K562 (cell line): ENCODE data around the gene COL8A2. TPM values are rescaled to one million over a fixed set of nuclear protein-coding genes. Genes with fewer than 3 reads are reported as not detected.

ENCODE experiments used
- BRD4 ChIP-seq: fragments of 200-600 bp; sonication (generic); IDR thresholded peaks from 2 replicates; pipeline ENCODE4 v1.6.1; 2017; ENCODE audit warnings: inconsistent platforms
- BRF2 ChIP-seq: IDR thresholded peaks from 3 replicates; pipeline ENCODE4 v1.6.1; 2011; ENCODE audit warnings: borderline replicate concordance, mild to moderate bottlenecking; ENCODE audit not compliant: insufficient read length, insufficient read depth
- COPS2 ChIP-seq: fragments of 450-650 bp; conservative IDR thresholded peaks from 2 replicates; pipeline ENCODE4 v1.6.1; 2016; ENCODE audit warnings: mild to moderate bottlenecking, moderate library complexity
- E2F1 ChIP-seq: sonication (generic); formaldehyde crosslinking; IDR thresholded peaks from 2 replicates; pipeline ENCODE4 v1.8.1; 2023; ENCODE audit warnings: mild to moderate bottlenecking, missing genetic modification reagents, moderate library complexity
- EGR1 ChIP-seq: fragments of 450-650 bp; conservative IDR thresholded peaks from 2 replicates; pipeline ENCODE4 v1.6.1; 2017; ENCODE audit warnings: mild to moderate bottlenecking
- FIP1L1 ChIP-seq: fragments of 200-400 bp; formaldehyde crosslinking; IDR thresholded peaks from 2 replicates; pipeline ENCODE4 v1.6.1; 2018; ENCODE audit warnings: mild to moderate bottlenecking, low read depth, low read length; ENCODE audit not compliant: poor library complexity, severe bottlenecking
- RNF2 ChIP-seq: sonication (generic); IDR thresholded peaks from 2 replicates; pipeline ENCODE4 v1.6.1; 2016
- RUNX1 ChIP-seq: sonication (generic); IDR thresholded peaks from 2 replicates; pipeline ENCODE4 v1.6.1; 2016; ENCODE audit warnings: antibody characterized with exemption, low read depth
- TCF7L2 ChIP-seq: fragments of 150-350 bp; IDR thresholded peaks from 2 replicates; pipeline ENCODE4 v1.6.1; 2016; ENCODE audit warnings: low read depth, mild to moderate bottlenecking, low read length, moderate library complexity
- TFAP4 ChIP-seq: sonication (generic); formaldehyde crosslinking; IDR thresholded peaks from 2 replicates; pipeline ENCODE4 v1.8.0; 2022; ENCODE audit warnings: missing genetic modification reagents, mild to moderate bottlenecking, moderate library complexity, borderline replicate concordance
- ZNF311 ChIP-seq: fragments of 250-450 bp; sonication (Bioruptor Pico); IDR thresholded peaks from 2 replicates; pipeline ENCODE4 v1.4.0; 2020; ENCODE audit warnings: mild to moderate bottlenecking, moderate library complexity
- ZNF780A ChIP-seq: fragments of 250-450 bp; sonication (Bioruptor Pico); IDR thresholded peaks from 2 replicates; pipeline ENCODE4 v1.5.0; 2021; ENCODE audit warnings: mild to moderate bottlenecking
- polyA plus RNA-seq, 8 experiments: library from polyadenylated mRNA; depleted of rRNA in 4 of 8; stranded (reverse) in 5 of 8; unstranded in 3 of 8; fragments of >200 nt; fragmentation: Nextera tagmentation in 2 of 8; fragmentation: Illumina TruSeq in 1 of 8; extraction: Ambion mirVana in 2 of 8; extraction: Trizol in 1 of 8; gene quantifications; 2 replicates each; pipeline versions ENCODE4 v1.2.1 to v1.2.3, GENCODE V29; 2011 to 2014; ENCODE audit warnings: inconsistent platforms in 1 of 8, missing spikeins in 1 of 8
- total RNA-seq, 7 experiments: library from RNA; depleted of rRNA in 6 of 7; stranded (reverse); fragments of >200 nt in 6 of 7; fragmentation: Illumina TruSeq in 2 of 7; extraction: Trizol in 2 of 7; gene quantifications; 2 replicates each; pipeline versions ENCODE4 v1.2.1 to v1.2.3, GENCODE V29; 2011 to 2021; ENCODE audit warnings: low replicate concordance in 1 of 7
- TF ChIP-seq, protein P1 (sequence below): fragments of 250-450 bp; sonication (Bioruptor Pico); IDR thresholded peaks from 2 replicates; pipeline ENCODE4 v1.9.0; 2021; ENCODE audit warnings: mild to moderate bottlenecking, inconsistent platforms
- TF ChIP-seq, protein P2 (sequence below): fragments of 200-800 bp; sonication (Bioruptor generic); IDR thresholded peaks from 2 replicates; pipeline ENCODE4 v1.6.1; 2017; ENCODE audit warnings: missing genetic modification characterization, missing compliant biosample characterization
- TF ChIP-seq, protein P3 (sequence below): sonication (generic); formaldehyde crosslinking; IDR thresholded peaks from 2 replicates; pipeline ENCODE4 v1.8.0; 2022; ENCODE audit warnings: mild to moderate bottlenecking, missing genetic modification reagents

The COL8A2 gene
- total and polyA plus RNA-seq, 9 of the 15 experiments (the other 6 are each of a cell fraction or from before 2014, with no cell fraction given), result 0.03 to 0.14 (median 0.04) TPM; not detected in 5

GRCh38 chr1:36157115-36157903 lies 32.3 kb upstream of the COL8A2 start (continued):
- TF ChIP-seq, protein P1, sequence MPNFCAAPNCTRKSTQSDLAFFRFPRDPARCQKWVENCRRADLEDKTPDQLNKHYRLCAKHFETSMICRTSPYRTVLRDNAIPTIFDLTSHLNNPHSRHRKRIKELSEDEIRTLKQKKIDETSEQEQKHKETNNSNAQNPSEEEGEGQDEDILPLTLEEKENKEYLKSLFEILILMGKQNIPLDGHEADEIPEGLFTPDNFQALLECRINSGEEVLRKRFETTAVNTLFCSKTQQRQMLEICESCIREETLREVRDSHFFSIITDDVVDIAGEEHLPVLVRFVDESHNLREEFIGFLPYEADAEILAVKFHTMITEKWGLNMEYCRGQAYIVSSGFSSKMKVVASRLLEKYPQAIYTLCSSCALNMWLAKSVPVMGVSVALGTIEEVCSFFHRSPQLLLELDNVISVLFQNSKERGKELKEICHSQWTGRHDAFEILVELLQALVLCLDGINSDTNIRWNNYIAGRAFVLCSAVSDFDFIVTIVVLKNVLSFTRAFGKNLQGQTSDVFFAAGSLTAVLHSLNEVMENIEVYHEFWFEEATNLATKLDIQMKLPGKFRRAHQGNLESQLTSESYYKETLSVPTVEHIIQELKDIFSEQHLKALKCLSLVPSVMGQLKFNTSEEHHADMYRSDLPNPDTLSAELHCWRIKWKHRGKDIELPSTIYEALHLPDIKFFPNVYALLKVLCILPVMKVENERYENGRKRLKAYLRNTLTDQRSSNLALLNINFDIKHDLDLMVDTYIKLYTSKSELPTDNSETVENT (CRISPR knock-in tag), result no peak
- TF ChIP-seq ZNF311 (CRISPR knock-in tag) (no peak), TFAP4 (peak; percentile 8; the same call in 1 of the 2 replicates), FIP1L1 (no peak), COPS2 (no peak), BRF2 (no peak), EGR1 (peak; percentile 16; the same call in 1 of the 2 replicates), TCF7L2 (no peak), ZNF780A (CRISPR knock-in tag) (no peak), RNF2 (no peak), BRD4 (no peak), RUNX1 (no peak), E2F1 (CRISPR knock-in tag) (no peak)
- TF ChIP-seq, protein P2, sequence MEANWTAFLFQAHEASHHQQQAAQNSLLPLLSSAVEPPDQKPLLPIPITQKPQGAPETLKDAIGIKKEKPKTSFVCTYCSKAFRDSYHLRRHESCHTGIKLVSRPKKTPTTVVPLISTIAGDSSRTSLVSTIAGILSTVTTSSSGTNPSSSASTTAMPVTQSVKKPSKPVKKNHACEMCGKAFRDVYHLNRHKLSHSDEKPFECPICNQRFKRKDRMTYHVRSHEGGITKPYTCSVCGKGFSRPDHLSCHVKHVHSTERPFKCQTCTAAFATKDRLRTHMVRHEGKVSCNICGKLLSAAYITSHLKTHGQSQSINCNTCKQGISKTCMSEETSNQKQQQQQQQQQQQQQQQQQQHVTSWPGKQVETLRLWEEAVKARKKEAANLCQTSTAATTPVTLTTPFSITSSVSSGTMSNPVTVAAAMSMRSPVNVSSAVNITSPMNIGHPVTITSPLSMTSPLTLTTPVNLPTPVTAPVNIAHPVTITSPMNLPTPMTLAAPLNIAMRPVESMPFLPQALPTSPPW (CRISPR knock-in tag), result peak; percentile 57
- TF ChIP-seq, protein P3, sequence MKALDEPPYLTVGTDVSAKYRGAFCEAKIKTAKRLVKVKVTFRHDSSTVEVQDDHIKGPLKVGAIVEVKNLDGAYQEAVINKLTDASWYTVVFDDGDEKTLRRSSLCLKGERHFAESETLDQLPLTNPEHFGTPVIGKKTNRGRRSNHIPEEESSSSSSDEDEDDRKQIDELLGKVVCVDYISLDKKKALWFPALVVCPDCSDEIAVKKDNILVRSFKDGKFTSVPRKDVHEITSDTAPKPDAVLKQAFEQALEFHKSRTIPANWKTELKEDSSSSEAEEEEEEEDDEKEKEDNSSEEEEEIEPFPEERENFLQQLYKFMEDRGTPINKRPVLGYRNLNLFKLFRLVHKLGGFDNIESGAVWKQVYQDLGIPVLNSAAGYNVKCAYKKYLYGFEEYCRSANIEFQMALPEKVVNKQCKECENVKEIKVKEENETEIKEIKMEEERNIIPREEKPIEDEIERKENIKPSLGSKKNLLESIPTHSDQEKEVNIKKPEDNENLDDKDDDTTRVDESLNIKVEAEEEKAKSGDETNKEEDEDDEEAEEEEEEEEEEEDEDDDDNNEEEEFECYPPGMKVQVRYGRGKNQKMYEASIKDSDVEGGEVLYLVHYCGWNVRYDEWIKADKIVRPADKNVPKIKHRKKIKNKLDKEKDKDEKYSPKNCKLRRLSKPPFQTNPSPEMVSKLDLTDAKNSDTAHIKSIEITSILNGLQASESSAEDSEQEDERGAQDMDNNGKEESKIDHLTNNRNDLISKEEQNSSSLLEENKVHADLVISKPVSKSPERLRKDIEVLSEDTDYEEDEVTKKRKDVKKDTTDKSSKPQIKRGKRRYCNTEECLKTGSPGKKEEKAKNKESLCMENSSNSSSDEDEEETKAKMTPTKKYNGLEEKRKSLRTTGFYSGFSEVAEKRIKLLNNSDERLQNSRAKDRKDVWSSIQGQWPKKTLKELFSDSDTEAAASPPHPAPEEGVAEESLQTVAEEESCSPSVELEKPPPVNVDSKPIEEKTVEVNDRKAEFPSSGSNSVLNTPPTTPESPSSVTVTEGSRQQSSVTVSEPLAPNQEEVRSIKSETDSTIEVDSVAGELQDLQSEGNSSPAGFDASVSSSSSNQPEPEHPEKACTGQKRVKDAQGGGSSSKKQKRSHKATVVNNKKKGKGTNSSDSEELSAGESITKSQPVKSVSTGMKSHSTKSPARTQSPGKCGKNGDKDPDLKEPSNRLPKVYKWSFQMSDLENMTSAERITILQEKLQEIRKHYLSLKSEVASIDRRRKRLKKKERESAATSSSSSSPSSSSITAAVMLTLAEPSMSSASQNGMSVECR (CRISPR knock-in tag), result peak; percentile 8; the same call in 1 of the 2 replicates
